Stimulated activated CD4-positive, alpha-beta T cell treated with anti-CD3 and anti-CD28 coated beads, Interleukin-1b, Interleukin-23, amount 100 ng/mL, for 48 hours (primary cell): ENCODE results near the gene CAPZB.

Experiments used
- DNase-seq: peaks from one replicate; pipeline ENCODE4 v3.0.0-alpha.2; 2020

The CAPZB gene

GRCh38 chr1:19324665-19324990 is 160.7 kb downstream of the CAPZB start:
- DNase-seq, result no peak

- DNase-seq, result no peak
These were observed 161.2 kb downstream of the CAPZB start for GRCh38 chr1:19323987-19324664.

- DNase-seq, result no peak
These were observed 162.9 kb downstream of the CAPZB start for GRCh38 chr1:19322481-19322880.

- DNase-seq, result no peak
These were observed 164.3 kb downstream of the CAPZB start for GRCh38 chr1:19321071-19321470.

- DNase-seq, result no peak
These were observed 166.1 kb downstream of the CAPZB start for GRCh38 chr1:19319196-19319595.

GRCh38 chr1:19317126-19317910 is 168.0 kb downstream of the CAPZB start:
- DNase-seq, result no peak

- DNase-seq, result no peak
These were observed 169.8 kb downstream of the CAPZB start for GRCh38 chr1:19315378-19316198.

- DNase-seq, result no peak
These were observed 171.1 kb downstream of the CAPZB start for GRCh38 chr1:19313961-19314882.

GRCh38 chr1:19313636-19313959 is 171.7 kb downstream of the CAPZB start:
- DNase-seq, result no peak

GRCh38 chr1:19312782-19313635 is 172.3 kb downstream of the CAPZB start:
- DNase-seq, result no peak

- DNase-seq, result peak; percentile 89
These were observed 173.2 kb downstream of the CAPZB start, which contains the start of the genes AKR7A2 and SLC66A1 for GRCh38 chr1:19311931-19312781. Gene AKR7A2, minus strand, starts transcription at chr1:19312144. Its CDS starts 20 bp downstream, at chr1:19312124. Gene SLC66A1, plus strand, starts transcription at chr1:19312326. Its CDS starts 5,352 bp downstream, at chr1:19317678.

GRCh38 chr1:19311503-19311930 is 173.8 kb downstream of the CAPZB start:
- no peak for DNase-seq

- no peak for DNase-seq
These were observed 174.4 kb downstream of the CAPZB start for GRCh38 chr1:19310720-19311502.

GRCh38 chr1:19310061-19310460 is 175.3 kb downstream of the CAPZB start:
- no peak for DNase-seq

GRCh38 chr1:19309123-19309813 is 176.1 kb downstream of the CAPZB start:
- no peak for DNase-seq

GRCh38 chr1:19308509-19308907 is 176.8 kb downstream of the CAPZB start:
- no peak for DNase-seq

- DNase-seq, result no peak
These were observed 177.4 kb downstream of the CAPZB start for GRCh38 chr1:19307794-19308508.

GRCh38 chr1:19306941-19307340 is 178.4 kb downstream of the CAPZB start:
- no peak for DNase-seq
